ENCODE measurements around the gene MAST3.

MAST3 gene

DNA sequence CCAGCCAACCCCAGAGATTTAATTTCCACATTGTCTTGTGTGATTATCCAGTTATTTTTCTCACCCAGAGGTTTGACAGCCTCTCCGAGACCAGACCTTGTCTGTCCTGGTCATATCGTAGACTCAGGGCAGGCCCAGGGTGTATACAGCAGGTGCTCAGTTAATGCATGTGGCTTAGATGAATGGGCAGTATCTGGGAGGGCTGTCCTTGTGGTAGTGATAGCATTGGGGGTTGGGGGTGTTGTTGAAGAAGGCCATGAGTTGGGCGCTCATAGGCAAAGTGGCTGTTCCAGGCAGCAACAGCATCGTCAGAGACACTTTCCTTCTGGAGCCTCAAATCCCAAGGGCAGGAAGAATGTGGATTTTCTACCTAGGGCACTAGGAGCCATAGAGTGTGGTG is 16.9 kb downstream of the MAST3 start:
- DNase-seq = no peak

DNA sequence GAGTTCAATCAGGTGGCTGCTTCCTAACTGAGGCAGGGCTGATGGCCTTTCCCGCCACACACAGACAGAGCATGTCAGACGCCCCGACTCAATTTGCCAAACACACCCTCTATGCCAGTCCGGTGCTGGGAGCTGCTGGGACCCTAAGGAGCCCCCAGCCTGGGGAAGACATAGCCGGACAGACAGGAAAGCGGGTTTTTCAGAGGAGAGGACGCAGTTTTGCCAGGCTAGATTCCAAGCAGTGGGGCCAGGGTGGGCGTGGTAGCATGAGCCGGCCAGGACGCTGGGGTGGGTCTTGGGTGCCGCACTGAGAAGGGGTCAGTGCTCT is 19.8 kb downstream of the MAST3 start:
- DNase-seq = no peak

DNA sequence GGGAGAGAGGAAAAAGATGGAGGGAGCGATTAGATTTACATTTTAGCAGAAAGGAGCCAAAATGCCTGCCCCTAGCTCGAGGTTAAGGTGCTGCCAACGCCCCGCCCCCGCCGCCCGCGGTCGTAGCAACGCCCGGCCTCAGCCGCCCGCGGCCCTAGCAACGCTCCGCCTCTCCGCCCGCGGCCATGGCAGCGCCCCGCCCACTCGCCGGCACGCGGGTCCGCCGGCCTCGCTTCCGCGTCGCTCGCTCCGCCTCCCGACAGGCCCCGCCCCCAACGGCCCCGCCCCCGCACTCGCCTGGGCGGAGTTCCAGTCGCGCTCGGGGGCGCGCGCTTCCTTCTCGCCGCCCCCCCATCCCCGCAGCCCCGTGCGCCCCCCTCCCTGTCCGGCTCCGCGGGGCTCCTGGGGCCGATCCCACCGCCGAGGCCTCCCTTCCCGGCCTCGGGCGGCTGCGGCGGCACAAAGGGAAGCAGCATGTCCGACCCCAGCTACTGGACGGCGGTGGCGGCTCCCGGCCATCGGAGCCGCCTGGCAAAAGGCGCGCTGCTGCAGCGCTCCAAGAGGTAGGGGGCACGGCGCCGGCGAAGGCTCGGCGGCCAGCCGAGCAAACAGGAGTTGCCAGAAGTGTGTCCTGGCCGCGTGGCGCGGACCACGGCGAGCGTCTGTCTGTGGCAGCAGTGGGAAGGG is 20.3 kb downstream of the MAST3 start:
- peak in 1 of 2 experiments; percentile 83 for DNase-seq

DNA sequence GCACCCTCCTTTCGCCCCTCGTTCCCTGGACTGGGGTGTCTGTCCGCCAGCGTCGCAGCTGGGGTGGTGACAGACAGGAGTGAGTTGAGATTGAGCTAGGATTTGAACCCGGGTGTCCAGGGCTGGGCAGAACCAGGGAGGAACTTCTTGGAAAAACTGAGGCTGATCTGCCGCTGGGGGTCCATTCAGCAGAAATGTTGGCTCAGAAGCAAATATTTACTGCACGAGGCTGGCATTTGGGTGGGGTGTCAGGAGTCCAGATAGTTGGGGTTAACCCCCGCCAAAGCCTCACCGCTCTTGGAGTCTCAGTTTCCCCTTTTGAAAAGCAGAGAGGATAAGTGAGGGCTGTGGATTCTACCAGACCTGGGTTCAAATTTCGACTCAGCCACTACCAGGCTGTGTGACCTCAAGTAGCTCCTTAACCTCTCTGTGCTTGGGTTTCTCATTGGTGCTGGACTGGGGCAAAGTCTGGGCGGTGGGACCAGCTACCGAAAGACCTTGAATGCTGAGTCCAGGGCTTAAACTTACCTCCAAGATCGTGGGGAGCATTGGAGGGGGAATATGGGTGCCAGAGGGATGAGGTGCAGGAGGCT is 20.9 kb downstream of the MAST3 start:
- no peak for DNase-seq

DNA sequence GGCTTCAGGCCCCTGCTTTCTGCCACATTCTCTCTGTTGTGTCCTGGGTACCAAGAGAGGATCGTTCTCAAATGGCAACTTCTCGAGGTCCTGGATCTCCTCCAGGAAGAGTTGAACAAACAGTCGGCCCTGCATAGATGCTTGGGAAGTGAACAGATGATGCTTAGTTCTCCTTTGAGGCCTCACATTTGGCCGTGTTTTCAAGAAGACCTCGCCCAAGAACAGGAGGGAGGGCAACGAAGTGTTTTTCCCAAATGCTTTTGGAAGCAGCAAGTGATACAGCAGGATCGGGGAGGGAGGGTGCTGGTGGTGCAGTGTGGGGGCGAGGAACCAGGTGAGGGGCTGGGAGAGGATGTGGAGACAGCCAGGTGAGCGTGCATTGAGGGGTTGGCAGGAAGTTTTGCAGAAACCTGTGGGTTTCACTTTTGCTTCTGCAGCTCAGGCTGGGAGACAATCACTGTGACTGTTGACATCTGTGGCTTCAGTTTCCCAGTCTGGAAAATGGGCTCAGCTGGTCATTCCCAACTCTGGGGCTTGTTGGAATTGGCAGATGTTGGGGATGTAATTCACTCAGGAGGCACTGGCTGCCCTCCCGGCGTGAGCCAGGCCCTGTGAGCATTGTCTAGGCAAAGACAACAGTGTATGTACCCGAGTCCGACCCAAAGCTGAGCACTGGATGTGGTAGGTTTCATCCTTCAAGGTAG is 21.6 kb downstream of the MAST3 start:
- DNase-seq = no peak

DNA sequence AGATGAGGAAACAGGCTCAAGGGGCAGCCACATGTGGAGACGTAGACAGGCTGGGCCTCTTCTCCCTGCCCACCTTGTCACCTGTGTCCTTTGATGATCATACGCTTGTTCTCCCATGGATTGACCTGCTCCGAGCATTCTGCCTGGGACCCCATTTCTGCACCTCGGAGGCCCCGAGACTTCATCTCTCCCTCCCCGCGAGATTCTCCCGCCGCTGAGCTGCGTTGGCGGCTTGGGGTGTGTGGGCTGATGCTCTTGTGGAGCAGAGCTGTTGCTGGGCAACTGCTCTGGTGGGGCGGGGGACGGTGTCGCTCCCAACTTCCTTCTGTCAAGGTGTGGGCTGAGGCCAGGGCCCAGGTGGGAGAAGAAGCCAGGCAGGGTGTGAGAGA is 22.1 kb downstream of the MAST3 start:
- no peak for DNase-seq

DNA sequence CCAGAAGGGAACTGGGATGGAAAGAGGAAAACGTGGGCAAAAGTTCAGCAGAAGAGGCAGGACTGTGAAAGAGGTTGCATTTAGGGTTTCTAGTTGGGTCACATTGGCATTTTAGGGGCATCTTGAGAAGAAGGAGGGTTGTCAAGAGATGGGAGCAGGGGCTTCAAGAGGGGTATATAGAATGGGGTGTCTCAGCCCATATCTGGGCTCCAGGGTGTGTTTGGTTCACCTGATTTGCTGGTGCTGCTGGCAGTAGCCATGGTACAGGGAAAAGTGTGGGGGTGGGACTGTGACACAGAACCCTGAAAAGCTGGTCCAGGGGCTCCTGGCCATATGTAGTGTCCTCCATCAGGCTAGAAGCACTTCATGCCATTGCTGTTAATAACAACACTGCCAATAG is 22.5 kb downstream of the MAST3 start:
- DNase-seq = no peak

DNA sequence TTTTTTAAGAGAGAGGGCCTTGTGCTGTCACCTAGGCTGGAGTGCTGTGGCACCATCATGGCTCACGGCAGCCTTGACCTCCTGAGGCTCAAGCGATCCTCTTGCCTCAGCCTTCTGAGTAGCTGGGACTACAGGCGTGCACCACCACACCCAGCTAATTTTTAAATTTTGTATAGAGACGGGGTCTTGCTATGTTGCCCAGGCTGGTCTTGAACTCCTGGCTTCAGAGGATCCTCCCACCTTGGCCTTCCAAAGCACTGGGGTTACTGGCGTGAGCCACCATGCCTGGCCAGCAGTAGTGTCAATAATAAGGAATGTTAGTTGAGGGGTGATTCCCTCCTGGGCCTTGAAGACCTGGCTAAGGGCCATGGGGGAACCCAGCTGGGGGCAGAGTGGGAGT is 23.6 kb downstream of the MAST3 start:
- DNase-seq = no peak

DNA sequence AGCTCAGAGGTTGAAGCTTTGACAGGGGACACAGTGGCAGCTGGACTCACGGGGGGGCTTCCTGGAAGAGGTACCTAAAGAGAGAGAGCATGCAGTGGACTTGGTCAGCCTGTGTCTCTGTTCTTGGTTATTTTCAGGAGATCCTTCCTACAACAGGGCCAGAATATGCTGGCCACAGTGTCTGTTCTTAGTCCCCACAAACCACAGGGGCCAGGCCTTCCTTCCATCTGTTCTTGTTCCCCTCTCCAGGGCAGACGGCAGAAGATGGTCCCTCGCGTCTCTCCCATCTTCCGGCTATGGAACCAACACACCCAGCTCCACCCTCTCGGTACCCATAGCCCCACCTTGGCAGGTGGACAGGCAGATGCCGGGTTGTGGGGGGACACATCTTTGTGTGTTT is 24.8 kb downstream of the MAST3 start:
- DNase-seq = no peak

DNA sequence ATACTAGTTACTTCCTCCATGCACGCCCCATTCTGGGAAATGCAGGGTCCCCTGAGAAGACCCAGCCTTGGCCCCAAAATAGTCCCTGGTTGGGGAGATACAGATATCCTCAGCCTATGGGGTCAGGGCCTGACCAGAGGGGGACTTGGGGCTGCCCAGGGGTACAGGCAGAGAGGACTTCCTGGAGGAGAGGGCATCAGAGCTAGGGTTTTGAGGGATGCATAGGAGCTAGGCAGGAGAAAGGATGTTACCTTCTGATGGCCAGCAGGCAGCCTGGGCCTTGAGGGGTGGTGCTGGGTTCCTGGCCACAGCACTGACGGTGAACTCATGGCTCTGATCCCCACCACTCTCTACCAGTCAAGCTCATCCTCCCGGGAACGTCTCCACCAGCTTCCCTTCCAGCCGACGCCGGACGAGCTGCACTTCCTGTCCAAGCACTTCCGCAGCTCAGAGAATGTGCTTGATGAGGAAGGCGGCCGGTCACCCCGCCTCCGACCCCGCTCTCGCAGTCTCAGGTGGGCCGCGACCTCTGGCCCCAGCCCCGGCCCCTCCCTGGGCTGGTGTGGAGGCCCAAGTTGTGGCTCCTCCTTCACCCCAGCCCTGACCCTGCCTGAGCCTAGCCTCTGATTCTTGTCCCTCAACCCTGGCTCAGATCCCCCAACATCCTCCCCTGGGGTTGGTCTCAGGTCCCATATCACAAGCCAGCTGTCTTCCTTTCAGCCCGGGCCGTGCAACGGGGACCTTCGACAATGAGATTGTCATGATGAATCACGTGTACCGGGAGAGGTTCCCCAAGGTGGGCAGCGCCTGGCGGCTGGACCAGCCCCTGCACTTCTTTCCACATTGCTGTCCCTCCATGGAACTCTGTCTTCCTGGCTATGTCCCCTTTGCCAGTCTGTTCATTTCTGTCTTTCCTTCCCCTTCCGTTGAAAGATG is 25.6 kb downstream of the MAST3 start:
- no peak for DNase-seq

DNA sequence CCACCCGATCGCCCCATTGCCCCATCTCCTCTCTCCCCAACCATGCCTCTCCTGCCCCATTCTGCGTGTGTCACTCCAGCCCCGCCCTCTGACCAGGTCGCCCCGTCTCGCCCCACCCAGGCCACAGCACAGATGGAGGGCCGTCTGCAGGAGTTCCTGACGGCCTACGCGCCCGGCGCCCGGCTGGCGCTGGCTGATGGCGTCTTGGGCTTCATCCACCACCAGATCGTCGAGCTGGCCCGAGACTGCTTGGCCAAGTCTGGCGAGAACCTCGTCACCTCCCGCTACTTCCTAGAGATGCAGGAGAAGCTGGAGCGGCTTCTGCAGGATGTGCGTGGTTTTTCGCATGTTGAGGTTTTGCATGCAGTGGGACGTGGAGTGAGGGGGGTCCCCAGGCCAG is 26.2 kb downstream of the MAST3 start:
- DNase-seq = no peak

DNA sequence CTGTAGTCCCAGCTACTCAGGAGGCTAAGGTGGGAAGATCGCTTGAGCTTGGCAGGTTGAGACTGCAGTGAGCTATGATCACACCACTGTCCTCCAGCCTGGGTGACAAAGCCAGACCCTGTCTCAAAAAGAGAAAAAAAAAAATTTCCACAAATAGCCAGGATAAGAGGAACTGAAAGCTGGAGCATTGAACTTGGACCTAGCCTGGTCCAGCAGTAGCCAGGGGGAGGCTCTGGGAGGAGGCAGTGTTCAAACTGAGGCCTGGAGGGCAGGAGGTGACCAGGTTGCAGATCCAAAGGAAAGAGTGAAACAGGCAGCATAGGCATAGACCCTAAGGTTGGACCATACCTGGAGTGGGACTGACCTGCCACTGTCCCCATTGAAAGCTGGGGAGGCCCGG is 28.5 kb downstream of the MAST3 start:
- no peak for DNase-seq

DNA sequence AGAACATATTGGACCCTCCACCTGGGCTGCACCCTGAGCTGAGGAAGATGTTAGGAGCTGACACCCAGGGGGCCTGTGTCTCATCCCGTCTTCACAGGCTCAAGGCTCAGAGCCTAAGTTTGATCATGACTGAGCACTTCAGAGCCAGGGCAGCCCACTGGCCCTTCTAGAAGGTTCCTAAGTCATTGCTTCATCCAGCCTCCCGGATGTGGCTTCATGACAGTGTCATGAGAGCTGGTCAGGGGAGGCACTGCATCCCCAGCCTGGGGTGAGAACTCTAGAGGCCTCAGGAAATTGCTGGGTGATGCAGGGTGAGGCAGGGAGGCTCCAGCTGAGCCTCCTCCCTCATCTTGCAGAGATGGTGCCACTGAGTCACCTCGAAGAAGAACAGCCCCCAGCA is 30.5 kb downstream of the MAST3 start:
- no peak for DNase-seq

DNA sequence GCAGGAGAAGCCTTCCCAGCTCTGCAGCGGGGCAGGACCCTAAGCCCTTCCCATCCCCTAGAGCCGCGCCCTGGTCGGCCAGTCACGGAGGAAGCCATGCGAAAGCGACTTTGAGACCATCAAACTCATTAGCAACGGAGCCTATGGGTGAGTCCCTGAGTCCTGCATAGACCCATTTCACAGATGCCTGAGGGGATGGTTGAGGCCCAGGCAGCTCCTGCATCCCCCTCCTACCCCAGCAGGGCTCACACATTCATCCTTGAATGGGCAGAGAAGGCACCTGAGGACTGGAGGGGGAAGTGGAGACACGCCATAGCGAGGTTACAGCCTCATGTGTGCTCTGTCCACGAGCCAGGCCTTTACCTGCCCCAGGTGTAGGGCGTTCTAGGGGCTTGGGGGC is 31.2 kb downstream of the MAST3 start:
- DNase-seq = no peak

DNA sequence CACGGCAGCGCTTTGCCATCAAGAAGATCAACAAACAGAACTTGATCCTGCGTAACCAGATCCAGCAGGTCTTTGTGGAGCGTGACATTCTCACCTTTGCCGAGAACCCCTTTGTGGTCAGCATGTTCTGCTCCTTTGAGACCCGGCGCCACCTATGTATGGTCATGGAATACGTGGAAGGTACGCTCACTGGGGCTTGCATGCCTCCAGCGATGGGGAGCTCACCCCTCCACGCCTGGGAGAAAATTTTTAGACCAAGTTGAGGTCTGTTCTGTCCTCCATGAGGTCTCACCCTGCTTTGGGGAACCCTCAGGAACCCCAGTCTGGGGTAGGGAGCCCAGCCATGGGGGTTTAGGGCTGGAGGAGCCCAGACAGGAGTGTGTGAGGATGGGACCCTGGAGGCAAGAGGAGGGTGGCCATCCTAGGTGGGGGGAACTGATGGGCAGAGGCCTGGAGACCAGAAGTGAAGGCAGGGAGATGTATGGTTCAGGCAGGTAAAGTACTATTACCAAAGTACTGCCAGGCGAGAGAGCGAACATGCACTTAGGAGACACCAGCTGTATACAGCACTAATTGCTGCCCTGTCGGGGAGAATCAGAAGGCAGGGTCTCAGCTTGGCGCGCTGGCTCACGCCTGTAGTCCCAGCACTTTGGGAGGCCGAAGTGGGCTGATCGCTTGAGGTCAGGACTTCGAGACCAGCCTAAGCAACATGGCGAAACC is 33.1 kb downstream of the MAST3 start:
- no peak for DNase-seq

DNA sequence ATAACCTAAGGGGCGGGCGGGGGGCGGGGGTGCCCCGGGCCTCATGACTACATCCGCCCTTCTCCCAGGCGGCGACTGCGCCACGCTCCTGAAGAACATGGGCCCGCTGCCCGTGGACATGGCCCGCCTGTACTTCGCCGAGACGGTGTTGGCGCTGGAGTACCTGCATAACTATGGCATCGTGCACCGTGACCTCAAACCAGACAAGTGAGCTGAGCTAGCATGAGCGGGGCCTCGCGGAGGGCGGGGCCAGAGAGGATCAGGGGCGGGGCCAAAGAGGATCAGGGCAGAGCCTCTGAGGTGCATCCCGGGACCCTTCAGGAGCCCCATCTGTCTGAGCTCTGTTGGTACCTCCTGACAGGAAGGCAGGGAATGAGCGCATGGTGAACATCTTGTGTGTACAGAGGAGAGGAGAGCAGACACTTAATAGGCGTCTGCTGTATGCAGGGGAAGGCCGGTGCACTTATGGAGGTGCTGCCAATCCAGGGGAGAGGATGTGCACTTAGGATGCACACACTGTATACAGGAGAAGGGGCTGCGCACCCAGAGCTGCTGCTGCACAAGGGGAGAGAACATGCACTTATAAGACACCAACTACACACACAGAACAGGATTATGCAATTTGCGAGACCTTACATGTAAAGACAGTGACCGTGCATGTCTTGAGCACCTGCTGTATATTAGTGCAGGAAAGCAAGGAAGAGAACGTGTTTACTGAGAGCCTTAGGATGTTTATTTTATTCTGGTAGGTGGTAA is 34.4 kb downstream of the MAST3 start:
- DNase-seq = no peak

DNA sequence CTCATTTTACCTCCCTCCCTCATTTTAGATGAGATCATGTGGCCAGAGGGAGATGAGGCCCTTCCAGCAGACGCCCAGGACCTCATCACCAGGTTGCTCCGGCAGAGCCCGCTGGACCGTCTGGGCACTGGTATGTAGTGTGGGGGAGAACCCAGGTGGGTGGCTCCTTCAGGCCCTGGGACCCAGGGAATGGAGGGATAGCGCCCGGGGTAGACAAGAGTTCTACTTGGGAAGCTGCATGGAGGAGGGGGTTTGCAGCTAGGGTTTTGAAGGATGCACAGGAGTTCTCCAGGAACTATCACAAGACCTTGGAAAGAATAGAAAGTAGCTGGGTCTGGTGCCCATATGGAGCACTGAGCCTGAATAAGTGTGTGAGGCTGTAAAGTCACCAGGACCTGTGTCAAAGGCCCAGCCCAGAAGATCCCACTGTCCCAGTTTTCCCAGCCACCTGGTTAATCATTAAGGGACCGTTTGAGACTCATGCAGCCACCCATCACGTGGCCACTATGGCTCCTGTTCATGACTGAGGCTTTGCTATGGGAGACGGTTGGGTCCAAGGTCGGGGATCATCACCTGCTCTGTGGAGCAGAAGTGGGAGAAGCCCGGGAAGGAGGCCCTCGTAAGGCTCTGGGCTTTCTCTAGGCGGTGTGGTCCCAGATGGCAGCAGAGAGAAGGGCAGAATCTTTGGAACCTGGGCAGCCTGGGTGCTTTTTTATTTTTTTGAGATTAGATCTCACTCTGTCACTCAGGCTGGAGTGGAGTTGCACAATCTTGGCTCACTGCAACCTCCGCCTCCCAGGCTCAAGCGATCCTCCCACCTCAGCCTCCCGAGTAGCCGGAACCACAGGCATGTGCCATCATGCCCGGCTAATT is 38.4 kb downstream of the MAST3 start:
- peak; percentile 49 to 66 for DNase-seq

DNA sequence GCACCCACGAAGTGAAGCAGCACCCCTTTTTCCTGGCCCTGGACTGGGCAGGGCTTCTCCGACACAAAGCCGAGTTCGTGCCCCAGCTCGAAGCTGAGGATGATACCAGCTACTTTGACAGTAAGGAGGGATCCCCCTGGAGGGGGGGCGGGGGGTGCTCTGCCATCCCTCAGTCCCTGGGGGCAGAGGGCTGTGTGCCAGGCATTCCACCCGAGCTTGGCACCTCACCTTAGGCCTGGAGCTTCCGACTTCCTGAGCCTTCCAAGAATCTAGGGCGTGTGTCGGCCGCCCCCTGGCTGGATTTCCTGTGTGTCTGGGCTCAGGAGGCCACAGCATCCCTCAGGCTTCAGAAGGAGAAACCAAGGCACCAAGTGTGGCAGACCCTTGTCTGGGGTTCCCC is 39.7 kb downstream of the MAST3 start:
- no peak for DNase-seq

DNA sequence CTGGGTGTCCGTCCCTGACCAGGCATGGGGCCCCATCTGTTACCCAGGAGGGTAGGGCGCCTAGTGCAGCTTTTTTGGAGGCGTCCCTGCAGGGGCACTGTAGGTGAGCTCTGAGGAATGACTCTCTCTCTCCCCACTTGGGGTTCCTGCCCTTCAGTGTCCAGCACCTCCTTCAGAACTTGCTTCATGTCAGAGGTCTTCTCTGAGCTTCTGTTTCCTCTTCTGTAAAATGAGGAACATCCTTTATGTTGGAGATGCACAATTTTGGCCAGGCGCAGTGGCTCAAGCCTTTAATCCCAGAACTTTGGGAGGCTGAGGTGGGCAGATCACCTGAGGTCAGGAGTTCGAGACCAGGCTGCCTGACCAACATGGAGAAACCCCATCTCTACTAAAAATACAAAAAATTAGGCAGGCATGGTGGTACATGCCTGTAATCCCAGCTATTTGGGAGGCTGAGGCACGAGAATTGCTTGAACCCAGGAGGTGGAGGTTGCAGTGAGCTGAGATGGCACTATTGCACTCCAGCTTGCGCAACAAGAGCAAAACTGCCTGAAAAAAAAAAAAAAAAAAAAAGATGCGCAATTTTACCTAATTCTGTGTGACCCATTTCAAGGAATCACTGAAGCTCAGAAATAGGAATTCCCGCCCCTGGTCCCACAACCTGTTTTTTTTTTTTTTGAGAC is 40.2 kb downstream of the MAST3 start:
- no peak for DNase-seq

DNA sequence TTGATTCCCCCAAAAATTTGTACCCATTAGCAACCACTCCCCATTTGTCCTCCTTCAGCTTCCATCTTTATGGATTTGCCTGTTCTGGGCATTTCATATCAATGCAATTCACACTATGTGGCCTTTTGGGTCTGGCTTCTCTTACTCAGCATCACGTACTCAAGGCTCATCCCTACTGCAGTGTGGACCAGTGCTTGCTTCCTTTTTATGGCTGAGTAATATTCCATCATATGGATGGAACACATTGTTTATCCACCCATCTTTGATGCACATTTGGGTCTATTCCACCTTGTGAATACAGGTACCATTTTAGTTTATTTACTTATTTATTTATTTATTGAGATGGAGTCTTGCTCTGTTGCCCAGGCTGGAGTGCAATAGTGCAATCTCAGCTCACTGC is 42.9 kb downstream of the MAST3 start:
- DNase-seq = no peak
